ENCODE results near the gene STMP1. TPM values are rescaled to one million over a fixed set of nuclear protein-coding genes. Genes with fewer than 3 reads are reported as not detected.

The STMP1 gene
- total and polyA plus RNA-seq, 2 of the 8 experiments (the other 6 are each of a cell fraction or from before 2014, with no cell fraction given): 22.7 to 36.7 TPM

GRCh38 chr7:135647755-135648154 lies 14.6 kb upstream of the STMP1 start (continued):
- TF ChIP-seq HDAC2 (IDR thresholded peaks at IDR 0.05; ENCODE audit: borderline replicate concordance in 1 of 2, low read depth in 2 of 2, low read length in 2 of 2): no peak
- TF ChIP-seq RXRA (IDR thresholded peaks at IDR 0.05; ENCODE audit: insufficient read depth, low read depth, low read length): no peak
- no peak for TF ChIP-seq FOSL1 (IDR thresholded peaks at IDR 0.05; ENCODE audit: insufficient read depth, low read depth, low read length)
- no peak for TF ChIP-seq TBP (IDR thresholded peaks at IDR 0.05; ENCODE audit: low read depth, low read length)

All from H1 (cell line).